ENCODE data around the gene TUBG1. TPM values are rescaled to one million over a fixed set of nuclear protein-coding genes. Genes with fewer than 3 reads are reported as not detected.

TUBG1 gene
- total RNA-seq, 3 donors from 2014 or later = 20.5 to 34.4 (median 22.8) TPM

DNA sequence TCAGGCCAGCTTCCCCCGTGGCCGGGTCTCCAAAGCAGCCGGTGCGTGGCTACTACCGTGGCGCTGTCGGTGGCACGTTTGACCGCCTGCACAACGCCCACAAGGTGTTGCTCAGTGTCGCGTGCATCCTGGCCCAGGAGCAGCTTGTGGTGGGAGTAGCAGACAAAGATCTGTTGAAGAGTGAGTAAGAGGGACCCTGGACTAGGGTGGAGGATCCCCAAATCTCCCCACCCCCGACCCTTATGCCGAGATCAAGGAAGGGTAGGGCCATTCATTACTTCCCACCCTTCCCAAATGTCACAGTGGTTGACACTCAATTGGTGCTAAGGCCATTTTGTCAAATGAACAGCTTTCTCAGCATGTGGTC is 46.4 kb upstream of the TUBG1 start:
- intact Hi-C loops (cut with DNase I; ENCODE audit: low total_unique reads) = no loop called here
- Histone ChIP-seq H3K4me1 (peaks cover 15 to 22% of the 10 kb centered on the region in 2 donors), H3K9me3 (no peaks in the 10 kb centered on the region), H3K36me3 (no peaks in the 10 kb centered on the region), H3K27ac (peak overlapping the region; percentile 86 to 95), H3K27me3 (no peaks in the 10 kb centered on the region), H3K4me3 (peak overlapping the region; percentile 87 to 88 (median 88))
- DNase-seq (ENCODE audit: low spot score in 2 of 2) = no peak
- TF ChIP-seq POLR2A (IDR thresholded peaks at IDR 0.05) (no peak), POLR2AphosphoS5 (IDR thresholded peaks at IDR 0.05) (no peak)
- TF ChIP-seq, protein P1, sequence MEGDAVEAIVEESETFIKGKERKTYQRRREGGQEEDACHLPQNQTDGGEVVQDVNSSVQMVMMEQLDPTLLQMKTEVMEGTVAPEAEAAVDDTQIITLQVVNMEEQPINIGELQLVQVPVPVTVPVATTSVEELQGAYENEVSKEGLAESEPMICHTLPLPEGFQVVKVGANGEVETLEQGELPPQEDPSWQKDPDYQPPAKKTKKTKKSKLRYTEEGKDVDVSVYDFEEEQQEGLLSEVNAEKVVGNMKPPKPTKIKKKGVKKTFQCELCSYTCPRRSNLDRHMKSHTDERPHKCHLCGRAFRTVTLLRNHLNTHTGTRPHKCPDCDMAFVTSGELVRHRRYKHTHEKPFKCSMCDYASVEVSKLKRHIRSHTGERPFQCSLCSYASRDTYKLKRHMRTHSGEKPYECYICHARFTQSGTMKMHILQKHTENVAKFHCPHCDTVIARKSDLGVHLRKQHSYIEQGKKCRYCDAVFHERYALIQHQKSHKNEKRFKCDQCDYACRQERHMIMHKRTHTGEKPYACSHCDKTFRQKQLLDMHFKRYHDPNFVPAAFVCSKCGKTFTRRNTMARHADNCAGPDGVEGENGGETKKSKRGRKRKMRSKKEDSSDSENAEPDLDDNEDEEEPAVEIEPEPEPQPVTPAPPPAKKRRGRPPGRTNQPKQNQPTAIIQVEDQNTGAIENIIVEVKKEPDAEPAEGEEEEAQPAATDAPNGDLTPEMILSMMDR (IDR thresholded peaks at IDR 0.05) = no peak

DNA sequence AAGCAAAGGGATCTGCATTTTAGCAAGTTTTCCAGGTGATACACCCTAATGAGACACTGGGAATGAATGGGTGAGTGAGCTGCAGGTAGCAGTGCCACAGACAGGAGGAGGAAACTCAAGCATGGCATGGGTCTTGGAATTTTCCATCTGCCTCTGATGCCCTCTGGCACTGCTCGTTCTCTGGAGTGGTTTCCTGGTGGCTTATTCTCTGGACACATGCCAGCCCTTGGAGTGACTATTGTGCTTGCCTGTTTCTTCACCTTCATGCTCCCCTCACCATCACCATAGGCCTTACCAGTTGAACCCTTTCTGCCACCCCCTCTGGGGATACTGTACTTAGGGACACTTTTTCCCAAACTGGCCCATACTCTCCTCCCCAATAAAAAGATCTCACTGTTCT is 45.9 kb upstream of the TUBG1 start:
- Histone ChIP-seq H3K4me3 (peak overlapping the region in 2 of 3 donors; percentile 88), H3K27me3 (no peaks in the 10 kb centered on the region), H3K4me1 (peaks cover 15 to 26% of the 10 kb centered on the region in 2 donors), H3K36me3 (no peaks in the 10 kb centered on the region), H3K9me3 (no peaks in the 10 kb centered on the region), H3K27ac (peak overlapping the region; percentile 86 to 95)
- intact Hi-C loops (cut with DNase I; ENCODE audit: low total_unique reads) = no loop called here
- TF ChIP-seq POLR2AphosphoS5 (IDR thresholded peaks at IDR 0.05) (peak in 2 of 3 donors; percentile 30 to 57), POLR2A (IDR thresholded peaks at IDR 0.05) (no peak)
- TF ChIP-seq, protein P1 (IDR thresholded peaks at IDR 0.05) = peak in 2 of 3 donors; percentile 28 to 58
- DNase-seq (ENCODE audit: low spot score in 2 of 2) = peak; percentile 85 to 91

DNA sequence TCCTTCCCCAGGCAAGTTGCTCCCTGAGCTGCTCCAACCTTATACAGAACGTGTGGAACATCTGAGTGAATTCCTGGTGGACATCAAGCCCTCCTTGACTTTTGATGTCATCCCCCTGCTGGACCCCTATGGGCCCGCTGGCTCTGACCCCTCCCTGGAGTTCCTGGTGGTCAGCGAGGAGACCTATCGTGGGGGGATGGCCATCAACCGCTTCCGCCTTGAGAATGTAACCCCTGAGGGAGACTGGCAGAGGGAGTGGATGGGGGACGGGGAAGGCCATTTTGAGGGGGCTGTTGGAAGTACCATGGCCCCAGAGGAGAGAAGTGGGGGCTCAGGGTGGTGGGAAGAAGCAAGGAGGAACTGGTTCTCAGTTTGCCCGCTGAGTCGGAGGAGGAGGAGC is 45.5 kb upstream of the TUBG1 start:
- H3K36me3 ChIP-seq = peaks cover under 1% of the 10 kb centered on the region
- DNase-seq (ENCODE audit: low spot score in 2 of 2) = no peak
- TF ChIP-seq POLR2A (IDR thresholded peaks at IDR 0.05) (no peak), POLR2AphosphoS5 (IDR thresholded peaks at IDR 0.05) (no peak)
- TF ChIP-seq, protein P1 (IDR thresholded peaks at IDR 0.05) = no peak
- H3K4me3 ChIP-seq = peak overlapping the region in 2 of 3 donors; percentile 88
- intact Hi-C loops (cut with DNase I; ENCODE audit: low total_unique reads) = no loop called here
- H3K27me3 ChIP-seq = no peaks in the 10 kb centered on the region
- peak overlapping the region; percentile 86 to 95 for H3K27ac ChIP-seq
- peaks cover 15 to 27% of the 10 kb centered on the region in 2 donors for H3K4me1 ChIP-seq
- no peaks in the 10 kb centered on the region for H3K9me3 ChIP-seq

DNA sequence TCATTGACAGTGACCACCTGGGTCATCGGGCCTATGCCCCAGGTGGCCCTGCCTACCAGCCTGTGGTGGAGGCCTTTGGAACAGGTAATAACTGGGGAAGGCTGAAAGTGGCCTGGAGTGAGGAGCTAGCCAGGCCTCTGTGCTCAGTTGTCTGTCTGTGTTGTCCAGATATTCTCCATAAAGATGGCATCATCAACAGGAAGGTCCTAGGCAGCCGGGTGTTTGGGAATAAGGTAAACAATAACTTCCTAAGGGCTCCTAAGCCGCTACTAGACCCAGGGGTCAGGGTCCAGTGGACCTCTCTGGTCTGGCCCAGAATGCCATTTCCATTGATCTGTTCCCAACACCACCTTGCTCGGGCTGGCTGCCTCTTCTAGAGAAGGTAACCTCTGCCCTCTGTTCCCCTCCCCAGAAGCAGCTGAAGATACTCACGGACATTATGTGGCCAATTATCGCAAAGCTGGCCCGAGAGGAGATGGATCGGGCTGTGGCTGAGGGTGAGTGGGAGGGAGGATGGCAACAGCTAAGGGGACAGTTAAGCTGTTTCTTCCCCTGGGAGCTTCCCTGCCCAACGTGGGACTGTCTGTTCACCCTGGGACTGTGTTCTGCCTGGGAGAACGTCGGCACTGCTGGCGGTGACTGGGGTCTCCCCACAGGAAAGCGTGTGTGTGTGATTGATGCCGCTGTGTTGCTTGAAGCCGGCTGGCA is 44.5 kb upstream of the TUBG1 start:
- peak overlapping the region; percentile 86 to 95 for H3K27ac ChIP-seq
- peaks cover 15 to 27% of the 10 kb centered on the region in 2 donors for H3K4me1 ChIP-seq
- intact Hi-C loops (cut with DNase I; ENCODE audit: low total_unique reads) = no loop called here
- DNase-seq (ENCODE audit: low spot score in 2 of 2) = no peak
- H3K9me3 ChIP-seq = no peaks in the 10 kb centered on the region
- no peak overlapping the region for H3K4me3 ChIP-seq
- H3K36me3 ChIP-seq = peaks cover 5% of the 10 kb centered on the region
- no peaks in the 10 kb centered on the region for H3K27me3 ChIP-seq
- TF ChIP-seq, protein P1 (IDR thresholded peaks at IDR 0.05) = no peak
- TF ChIP-seq POLR2A (IDR thresholded peaks at IDR 0.05) (no peak), POLR2AphosphoS5 (IDR thresholded peaks at IDR 0.05) (no peak)

DNA sequence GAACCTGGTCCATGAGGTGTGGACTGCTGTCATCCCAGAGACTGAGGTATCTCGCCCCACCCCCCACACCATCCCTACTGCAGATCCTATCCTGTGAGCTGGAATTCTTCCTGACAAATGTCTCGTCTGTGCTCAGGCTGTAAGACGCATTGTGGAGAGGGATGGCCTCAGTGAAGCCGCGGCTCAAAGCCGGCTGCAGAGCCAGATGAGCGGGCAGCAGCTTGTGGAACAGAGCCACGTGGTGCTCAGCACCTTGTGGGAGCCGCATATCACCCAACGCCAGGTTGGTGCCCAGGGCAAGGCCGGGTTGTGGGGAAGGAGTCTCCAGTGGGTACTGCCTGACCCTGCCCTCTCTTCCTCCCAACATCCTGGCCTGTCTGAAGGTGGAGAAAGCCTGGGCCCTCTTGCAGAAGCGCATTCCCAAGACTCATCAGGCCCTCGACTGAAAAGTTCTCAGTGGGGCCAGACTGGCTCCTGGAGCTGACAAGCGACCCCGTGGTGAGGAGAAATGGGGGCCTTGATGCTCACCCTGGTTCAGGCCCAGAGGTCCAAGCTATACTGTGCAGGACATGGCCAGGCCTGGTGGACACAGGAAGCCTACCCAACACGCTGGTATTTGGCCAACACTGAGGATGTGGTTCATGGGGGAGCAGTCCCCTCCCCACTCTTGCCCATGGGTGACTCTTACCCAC is 43.8 kb upstream of the TUBG1 start:
- DNase-seq (ENCODE audit: low spot score in 2 of 2) = no peak
- TF ChIP-seq, protein P1 (IDR thresholded peaks at IDR 0.05) = no peak
- no peak for TF ChIP-seq POLR2AphosphoS5 (IDR thresholded peaks at IDR 0.05)
- no peak for TF ChIP-seq POLR2A (IDR thresholded peaks at IDR 0.05)
- H3K27me3 ChIP-seq = no peaks in the 10 kb centered on the region
- intact Hi-C loops (cut with DNase I; ENCODE audit: low total_unique reads) = no loop called here
- peak overlapping the region; percentile 86 to 95 for H3K27ac ChIP-seq
- H3K36me3 ChIP-seq = peaks cover 5% of the 10 kb centered on the region
- no peak overlapping the region for H3K4me3 ChIP-seq
- peaks cover 15 to 27% of the 10 kb centered on the region in 2 donors for H3K4me1 ChIP-seq
- H3K9me3 ChIP-seq = no peaks in the 10 kb centered on the region

Measured in breast epithelium (tissue), 4 donors.